Prostate gland (tissue), 2 donors: Measurements from ENCODE around the gene TREM1.

Experiments used
- CTCF ChIP-seq, 4 experiments: fragments of 200-600 bp in 2 of 4; fragments of 450-650 bp in 2 of 4; sonication (generic) in 2 of 4; IDR thresholded peaks; 1 replicate in 3 of 4; 2 replicates in 1 of 4; pipeline ENCODE4 v1.5.1; 2016 to 2019; ENCODE audit warnings: antibody characterized with exemption in 4 of 4, mild to moderate bottlenecking in 2 of 4, moderate library complexity in 2 of 4
- POLR2A ChIP-seq: fragments of 450-650 bp; IDR thresholded peaks from one replicate; pipeline ENCODE4 v1.6.1; 2016; ENCODE audit warnings: antibody characterized with exemption, mild to moderate bottlenecking
- POLR2AphosphoS5 ChIP-seq: sonication (generic); formaldehyde crosslinking; IDR thresholded peaks from one replicate; pipeline ENCODE4 v1.6.1; 2017; ENCODE audit warnings: antibody characterized with exemption

- no peak for TF ChIP-seq CTCF (IDR thresholded peaks at IDR 0.05)
- no peak for TF ChIP-seq POLR2A
- TF ChIP-seq POLR2AphosphoS5 = no peak
Observed at GRCh38 chr6:41334482-41335040, 48.1 kb upstream of the TREM1 start.
